ENCODE data around the gene ATP5MG. TPM values are rescaled to one million over a fixed set of nuclear protein-coding genes. Genes with fewer than 3 reads are reported as not detected.

ATP5MG gene
- total and polyA plus RNA-seq, 2 of the 8 experiments (the other 6 are each of a cell fraction or from before 2014, with no cell fraction given), result 237 to 464 TPM

GRCh38 chr11:118359295-118359958, 42.0 kb upstream of the ATP5MG start, which contains the start of gene UBE4A:
Gene UBE4A, plus strand, starts transcription at chr11:118359600. Its CDS starts 5,481 bp downstream, at chr11:118365081.
- Histone ChIP-seq H4K5ac (ENCODE audit: insufficient read length, low read depth, low read length) (peak within 1 kb of the TSS; percentile 39), H3K4ac (replicated peaks; ENCODE audit: insufficient read length, low read depth, low read length) (no peak within 1 kb of the TSS), H3K9me3 (ENCODE audit: insufficient read depth in 2 of 2, low read depth in 1 of 2, low read length in 1 of 2) (peaks cover 0 to 3% of the 10 kb centered on the region in 2 experiments; a peak in 1 of 4 replicates), H2BK20ac (ENCODE audit: low read length) (no peak within 1 kb of the TSS), H4K20me1 (replicated peaks in 1 of 2; ENCODE audit: control insufficient read depth in 1 of 2, insufficient read depth in 2 of 2, low read length in 2 of 2) (no peaks in the 10 kb centered on the region), H2BK12ac (ENCODE audit: low read depth, low read length) (no peak within 1 kb of the TSS), H3K23me2 (ENCODE audit: low read depth, low read length) (peaks cover 5% of the 10 kb centered on the region), H2BK15ac (ENCODE audit: low read length) (no peak within 1 kb of the TSS), H2BK5ac (ENCODE audit: low read depth, low read length) (no peak within 1 kb of the TSS), H3K4me2 (ENCODE audit: insufficient read depth in 1 of 2, low read depth in 2 of 2, low read length in 2 of 2) (peak within 1 kb of the TSS; percentile 93 to 99), H2BK120ac (replicated peaks; ENCODE audit: low read depth, low read length) (no peak within 1 kb of the TSS), H3K36me3 (ENCODE audit: control insufficient read depth in 2 of 4, insufficient read depth in 4 of 4, low read length in 3 of 4) (no peaks in the 10 kb centered on the region), H3K14ac (ENCODE audit: insufficient read length) (no peak within 1 kb of the TSS), H3K27ac (ENCODE audit: low read depth, low read length) (peak within 1 kb of the TSS; percentile 29), H3K23ac (ENCODE audit: insufficient read length) (no peak within 1 kb of the TSS), H3K18ac (ENCODE audit: extremely low read depth, low read length) (no peak within 1 kb of the TSS; the same call in 1 of the 2 replicates), H4K8ac (ENCODE audit: extremely low read depth, insufficient read depth, low read length) (peak within 1 kb of the TSS; percentile 94), H3K79me2 (ENCODE audit: control insufficient read depth in 1 of 2, insufficient read depth in 2 of 2, low read length in 2 of 2) (peaks cover 0 to 31% of the 10 kb centered on the region in 2 experiments; a peak in 3 of 4 replicates), H3K79me1 (ENCODE audit: low read depth, low read length) (peaks cover 2% of the 10 kb centered on the region; the same call in 1 of the 2 replicates), H2AK5ac (ENCODE audit: low read depth, low read length) (no peak within 1 kb of the TSS), H3K56ac (replicated peaks; ENCODE audit: insufficient read length, low read depth, low read length) (no peak within 1 kb of the TSS), H3K4me1 (replicated peaks in 1 of 4; ENCODE audit: control insufficient read depth in 3 of 4, insufficient read depth in 4 of 4, low read length in 3 of 4) (peaks cover 0 to 4% (median 2%) of the 10 kb centered on the region in 4 experiments; a peak in 2 of 7 replicates), H3K9ac (replicated peaks in 1 of 4; ENCODE audit: extremely low read depth in 1 of 4, low read depth in 3 of 4, low read length in 3 of 4) (peak within 1 kb of the TSS; percentile 49 to 95 (median 82)), H3K4me3 (ENCODE audit: extremely low read depth in 1 of 4, insufficient read depth in 2 of 4, low read depth in 3 of 4, low read length in 4 of 4) (peak within 1 kb of the TSS; percentile 84 to 100 (median 97)), H4K91ac (replicated peaks; ENCODE audit: insufficient read length, low read length) (peak within 1 kb of the TSS; percentile 13), H2AFZ (ENCODE audit: low read length) (peak within 1 kb of the TSS; percentile 88), H3K27me3 (replicated peaks in 1 of 4; ENCODE audit: control insufficient read depth in 3 of 4, extremely low read depth in 1 of 4, insufficient read depth in 3 of 4, low read length in 3 of 4) (no peaks in the 10 kb centered on the region; a peak in 1 of 7 replicates)
- DNase-seq (ENCODE audit: low read depth in 1 of 2, low spot score in 2 of 2) (peak; percentile 88 to 98), FAIRE-seq (peak; percentile 81)
- 11% methylated on average over 33 of the region's 33 CpGs; no CpG with 5 or more reads in 1 of the 2 experiments for WGBS, 2 experiments (ENCODE audit: extremely low coverage in 1 of 2, insufficient coverage in 1 of 2, insufficient read length in 1 of 2, insufficient replicate concordance in 2 of 2, low coverage in 1 of 2, low lambda C conversion rate in 2 of 2, missing lambda C conversion rate in 1 of 2)
- CTCF ChIA-PET (ENCODE audit: partially characterized antibody), result no interaction called here
- POLR2A ChIA-PET (ENCODE audit: partially characterized antibody), result interaction anchor here (0.9 to 2.1 kb wide), 4 partner anchors 14 to 236 kb away, joined by 3 to 9 read pairs (median 4); partner anchors contain the start of gene CD3E
- no peak for TF ChIP-seq FOSL1 (IDR thresholded peaks at IDR 0.05; ENCODE audit: insufficient read depth, low read depth, low read length)
- peak; percentile 54 for TF ChIP-seq USF2 (IDR thresholded peaks at IDR 0.05; ENCODE audit: low read length)
- TF ChIP-seq ASH2L (IDR thresholded peaks at IDR 0.05; ENCODE audit: low read length), result peak; percentile 67
- TF ChIP-seq EZH2 (IDR thresholded peaks at IDR 0.05; ENCODE audit: low read depth, low read length, severe bottlenecking), result no peak
- peak; percentile 73; the same call in 1 of the 2 replicates for TF ChIP-seq JUND (IDR thresholded peaks at IDR 0.05; ENCODE audit: low read length)
- peak; percentile 16; the same call in 1 of the 2 replicates for TF ChIP-seq SIX5 (IDR thresholded peaks at IDR 0.05; ENCODE audit: low read depth, low read length)
- no peak for TF ChIP-seq SIRT6 (IDR thresholded peaks at IDR 0.05; ENCODE audit: low read length)
- TF ChIP-seq E2F6 (IDR thresholded peaks at IDR 0.05), result no peak
- TF ChIP-seq KDM1A (IDR thresholded peaks at IDR 0.05; ENCODE audit: borderline replicate concordance, low read length), result peak; percentile 52; the same call in 1 of the 2 replicates
- peak; percentile 91 for TF ChIP-seq TAF1 (IDR thresholded peaks at IDR 0.05; ENCODE audit: low read depth, low read length)
- peak; percentile 77 for TF ChIP-seq TBP (IDR thresholded peaks at IDR 0.05; ENCODE audit: low read depth, low read length)
